GM19043 (cell line): ENCODE results near the gene GRIN2A.

Experiments used
- ATAC-seq: cut with Tn5 transposase; IDR thresholded peaks from one replicate; pipeline ENCODE4 v1.9.1; 2021; ENCODE audit warnings: low read depth; ENCODE audit not compliant: unreplicated experiment

Gene GRIN2A

GRCh38 chr16:10090816-10091215, 91.4 kb downstream of the GRIN2A start:
- no peak for ATAC-seq

GRCh38 chr16:10088380-10088793, 93.8 kb downstream of the GRIN2A start:
- ATAC-seq, result no peak

GRCh38 chr16:10087151-10087550, 95.1 kb downstream of the GRIN2A start:
- no peak for ATAC-seq

GRCh38 chr16:10086620-10087019, 95.6 kb downstream of the GRIN2A start:
- ATAC-seq, result no peak

GRCh38 chr16:10085078-10085798, 97.0 kb downstream of the GRIN2A start:
- no peak for ATAC-seq

GRCh38 chr16:10083301-10083700, 98.9 kb downstream of the GRIN2A start:
- ATAC-seq, result no peak

GRCh38 chr16:10081201-10081940, 100.9 kb downstream of the GRIN2A start:
- no peak for ATAC-seq

- ATAC-seq, result no peak
These were observed 102.0 kb downstream of the GRIN2A start for GRCh38 chr16:10080051-10080772.

GRCh38 chr16:10078541-10078949, 103.7 kb downstream of the GRIN2A start:
- no peak for ATAC-seq

- ATAC-seq, result no peak
These were observed 104.4 kb downstream of the GRIN2A start for GRCh38 chr16:10077861-10078260.

GRCh38 chr16:10076037-10076436, 106.2 kb downstream of the GRIN2A start:
- no peak for ATAC-seq

GRCh38 chr16:10070591-10070990, 111.6 kb downstream of the GRIN2A start:
- ATAC-seq, result no peak

GRCh38 chr16:10069374-10069773, 112.9 kb downstream of the GRIN2A start:
- no peak for ATAC-seq

GRCh38 chr16:10067835-10068234, 114.4 kb downstream of the GRIN2A start:
- no peak for ATAC-seq

GRCh38 chr16:10067406-10067805, 114.8 kb downstream of the GRIN2A start:
- no peak for ATAC-seq

- no peak for ATAC-seq
These were observed 117.2 kb downstream of the GRIN2A start for GRCh38 chr16:10065019-10065418.

- no peak for ATAC-seq
These were observed 133.4 kb downstream of the GRIN2A start for GRCh38 chr16:10048850-10049249.

GRCh38 chr16:10045947-10046346, 136.3 kb downstream of the GRIN2A start:
- no peak for ATAC-seq

GRCh38 chr16:10045291-10045775, 136.9 kb downstream of the GRIN2A start:
- no peak for ATAC-seq

- ATAC-seq, result no peak
These were observed 141.8 kb downstream of the GRIN2A start for GRCh38 chr16:10040136-10041080.
